Fibroblast of mammary gland (primary cell): ENCODE data around the gene SP140.
A peak's percentile ranks its signal among the peaks of the same experiment; 100 is the strongest.
"Not testable (repeated sequence)": the region's sequence is repeated elsewhere in the genome, so short reads cannot be mapped to it uniquely, and the experiment has no call there.

Experiments used
- DNase-seq: peaks from one replicate; pipeline ENCODE4 v3.0.0-alpha.2; 2010; ENCODE audit warnings: low read depth
- H3K4me3 ChIP-seq: 2 replicates; pipeline ENCODE4 v1.5.1; 2011; ENCODE audit warnings: low read depth, mild to moderate bottlenecking, low read length, moderate library complexity; ENCODE audit not compliant: control insufficient read depth
- TF ChIP-seq, protein P1 (sequence below): conservative IDR thresholded peaks from 2 replicates; pipeline ENCODE4 v1.5.1; 2011; ENCODE audit warnings: low read depth, low read length, inconsistent platforms; ENCODE audit not compliant: control insufficient read depth, insufficient read depth

Gene SP140

DNA sequence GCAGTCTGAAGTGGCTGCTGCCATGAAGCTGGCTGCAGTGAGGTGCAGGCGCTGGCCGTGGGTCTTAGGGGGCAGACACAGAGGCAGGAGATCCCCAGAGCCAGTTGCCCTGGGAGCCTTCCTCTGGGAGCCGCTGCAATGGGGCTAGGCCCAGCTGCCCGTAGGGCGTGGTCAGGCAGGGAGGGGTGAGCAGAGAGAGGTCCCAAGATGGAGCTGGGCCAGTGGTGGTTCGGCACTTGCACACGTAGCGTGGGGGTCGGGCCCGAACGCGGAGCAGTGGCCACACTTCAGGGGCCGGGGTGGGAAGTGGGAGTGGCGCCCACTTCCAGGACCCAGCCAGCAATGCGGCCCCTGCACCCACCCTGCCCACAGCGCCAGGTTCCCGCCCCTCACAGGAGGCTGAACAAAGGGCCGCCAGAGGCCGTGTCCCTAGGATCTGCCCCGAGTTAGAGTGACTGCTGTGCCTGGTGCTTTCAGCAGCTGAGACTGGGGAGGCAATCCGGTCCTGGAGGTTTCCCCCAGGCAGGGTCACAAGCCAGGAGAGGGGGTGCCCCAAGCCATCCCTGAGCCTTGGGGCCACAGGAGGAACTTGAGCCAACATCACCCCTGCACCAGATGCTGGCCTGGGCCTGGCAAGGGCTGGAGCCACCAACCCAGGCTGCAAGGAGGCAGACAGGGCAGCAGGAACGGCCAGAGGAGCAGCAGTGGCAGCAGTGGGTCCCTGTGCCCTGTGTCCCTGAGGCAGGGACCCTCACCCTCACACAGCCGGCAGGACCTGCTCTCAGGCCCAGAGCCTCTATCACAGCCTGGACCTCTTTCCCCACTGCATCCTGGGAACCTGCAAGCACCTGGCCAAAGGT lies 80.1 kb downstream of the SP140 start:
- DNase-seq: no peak
- TF ChIP-seq, protein P1, sequence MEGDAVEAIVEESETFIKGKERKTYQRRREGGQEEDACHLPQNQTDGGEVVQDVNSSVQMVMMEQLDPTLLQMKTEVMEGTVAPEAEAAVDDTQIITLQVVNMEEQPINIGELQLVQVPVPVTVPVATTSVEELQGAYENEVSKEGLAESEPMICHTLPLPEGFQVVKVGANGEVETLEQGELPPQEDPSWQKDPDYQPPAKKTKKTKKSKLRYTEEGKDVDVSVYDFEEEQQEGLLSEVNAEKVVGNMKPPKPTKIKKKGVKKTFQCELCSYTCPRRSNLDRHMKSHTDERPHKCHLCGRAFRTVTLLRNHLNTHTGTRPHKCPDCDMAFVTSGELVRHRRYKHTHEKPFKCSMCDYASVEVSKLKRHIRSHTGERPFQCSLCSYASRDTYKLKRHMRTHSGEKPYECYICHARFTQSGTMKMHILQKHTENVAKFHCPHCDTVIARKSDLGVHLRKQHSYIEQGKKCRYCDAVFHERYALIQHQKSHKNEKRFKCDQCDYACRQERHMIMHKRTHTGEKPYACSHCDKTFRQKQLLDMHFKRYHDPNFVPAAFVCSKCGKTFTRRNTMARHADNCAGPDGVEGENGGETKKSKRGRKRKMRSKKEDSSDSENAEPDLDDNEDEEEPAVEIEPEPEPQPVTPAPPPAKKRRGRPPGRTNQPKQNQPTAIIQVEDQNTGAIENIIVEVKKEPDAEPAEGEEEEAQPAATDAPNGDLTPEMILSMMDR: no peak
- H3K4me3 ChIP-seq: no peak overlapping the region

DNA sequence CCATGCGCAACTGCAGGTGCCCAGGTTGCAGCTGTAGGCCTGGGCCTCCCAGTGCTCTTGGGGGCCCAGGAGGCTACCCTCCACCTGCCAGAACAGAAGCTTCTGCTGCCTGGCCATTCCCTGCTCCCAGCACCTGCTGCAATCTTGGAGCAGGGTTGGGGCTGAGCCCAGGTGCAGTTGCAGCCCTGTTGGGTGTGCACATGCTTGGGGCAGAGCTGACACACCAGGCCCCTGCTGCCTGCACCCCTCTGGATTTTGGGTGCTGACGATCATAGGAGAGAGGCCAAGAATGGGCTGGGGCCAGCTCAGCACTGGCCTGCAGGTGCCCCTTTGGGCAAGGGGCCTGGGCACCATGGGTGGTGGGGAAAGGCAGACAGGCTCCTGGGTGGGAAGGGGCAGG lies 80.9 kb downstream of the SP140 start:
- no peak for DNase-seq
- TF ChIP-seq, protein P1: no peak
- H3K4me3 ChIP-seq: no peak overlapping the region

DNA sequence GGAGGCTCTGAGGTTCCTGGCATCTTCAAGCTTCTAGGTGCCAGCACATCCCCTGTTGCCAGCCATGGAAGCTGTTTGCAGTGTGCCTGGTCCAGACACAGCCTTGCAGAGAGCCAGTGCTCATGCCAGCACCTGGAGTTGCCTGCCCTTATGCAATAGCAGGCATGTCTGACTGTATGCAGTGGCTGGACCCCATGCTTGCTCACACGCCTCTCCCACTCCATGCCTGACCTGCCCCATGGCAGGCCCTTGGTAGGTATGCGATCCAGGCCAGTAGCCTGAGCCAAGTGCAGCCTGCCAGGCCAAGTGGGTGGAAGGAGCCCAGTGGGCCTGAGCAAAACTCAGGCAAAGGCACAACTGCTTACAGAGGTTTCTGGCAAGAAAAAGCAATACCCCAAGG lies 81.9 kb downstream of the SP140 start:
- TF ChIP-seq, protein P1: no peak
- no peak for DNase-seq
- H3K4me3 ChIP-seq: no peak overlapping the region

DNA sequence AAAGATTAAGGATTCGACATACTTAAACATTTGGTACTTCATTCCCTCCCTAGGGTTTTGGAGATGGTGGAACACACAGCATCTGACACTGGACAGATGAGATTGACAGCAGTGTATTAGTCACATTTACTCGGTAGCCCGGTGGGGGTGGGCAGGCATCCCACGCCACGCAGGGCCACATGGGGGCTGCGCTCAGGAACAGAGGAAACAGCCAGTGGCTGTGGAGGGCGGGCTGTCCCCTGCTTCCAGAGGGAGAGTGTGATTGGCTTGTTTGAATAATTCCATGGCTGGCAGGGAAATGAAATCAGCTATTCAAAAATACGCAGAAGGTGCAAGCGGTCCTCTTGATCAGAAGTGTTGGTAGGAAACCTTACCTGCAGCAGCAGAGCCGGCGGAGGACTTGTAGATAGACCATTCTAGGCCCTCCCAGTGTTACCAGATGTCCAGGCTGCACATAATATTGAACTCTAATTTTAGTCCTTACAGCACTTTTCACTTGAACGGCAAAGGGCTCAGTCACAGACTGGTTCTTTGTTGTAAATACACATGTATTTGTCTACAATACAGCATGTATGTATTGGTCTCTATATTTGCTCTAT lies 83.0 kb downstream of the SP140 start:
- TF ChIP-seq, protein P1: no peak
- H3K4me3 ChIP-seq: no peak overlapping the region
- no peak for DNase-seq

DNA sequence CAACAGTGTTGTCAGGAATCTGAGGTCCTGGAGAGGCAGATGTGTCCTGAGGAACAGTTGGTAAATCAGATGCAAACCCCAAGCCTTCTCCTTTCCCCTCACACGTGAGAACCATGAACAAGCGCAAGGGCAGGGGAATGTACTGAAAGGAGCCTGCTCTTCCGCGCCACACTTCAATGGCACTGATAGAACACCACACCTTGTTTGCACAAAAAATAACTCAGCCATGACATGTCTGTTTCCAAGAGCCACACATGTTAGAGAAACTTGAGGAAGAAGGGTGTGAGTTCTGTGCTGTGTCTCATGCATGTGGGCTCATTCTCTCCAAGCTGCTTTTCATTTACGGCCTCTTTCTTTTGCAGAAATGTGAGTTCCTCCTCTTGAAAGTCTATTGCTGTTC lies 85.3 kb downstream of the SP140 start:
- DNase-seq, H3K4me3 ChIP-seq: not testable (repeated sequence)

DNA sequence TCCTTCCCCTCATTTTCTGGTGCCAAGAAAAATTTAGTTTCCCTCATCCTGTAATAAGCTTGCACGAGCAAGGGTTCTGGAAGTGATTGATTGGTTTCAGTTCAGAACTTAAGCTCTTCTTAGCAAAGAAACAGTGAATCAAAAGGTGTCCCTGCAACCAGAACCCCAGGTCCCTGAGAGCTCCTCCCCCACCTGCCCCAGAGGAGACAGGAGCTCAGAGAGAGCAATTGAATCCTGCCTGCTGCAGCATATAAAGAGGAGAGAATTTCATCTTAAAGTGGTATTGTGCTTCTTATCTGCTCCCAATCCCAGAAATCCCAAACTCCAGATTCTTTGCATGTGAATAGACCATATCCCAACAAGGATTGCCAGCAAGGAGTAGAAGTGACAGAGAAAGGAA lies 86.1 kb downstream of the SP140 start:
- DNase-seq, H3K4me3 ChIP-seq: not testable (repeated sequence)

DNA sequence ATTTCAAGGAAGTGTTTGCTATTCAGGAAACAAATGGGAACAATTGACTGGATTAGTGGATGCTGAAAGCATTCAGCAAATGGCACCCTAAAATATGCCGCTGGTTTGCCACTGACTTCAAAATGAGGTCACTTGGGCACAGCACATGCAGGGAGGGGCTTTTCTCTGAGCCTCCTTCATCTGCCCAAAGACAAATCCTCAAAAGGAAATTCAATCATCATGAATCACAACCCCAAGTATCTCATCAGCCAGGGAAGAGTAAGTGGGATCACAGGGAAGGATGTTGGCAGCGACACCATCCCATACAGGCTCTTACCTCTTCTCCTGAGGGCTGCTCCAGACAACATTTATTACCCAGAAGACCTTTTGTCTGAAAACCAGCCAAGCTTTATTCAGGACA lies 87.1 kb downstream of the SP140 start:
- H3K4me3 ChIP-seq: no peak overlapping the region
- TF ChIP-seq, protein P1: no peak
- DNase-seq: peak; percentile 42
